ENCODE data around the gene SLC22A14. TPM values are rescaled to one million over a fixed set of nuclear protein-coding genes. Genes with fewer than 3 reads are reported as not detected.
A peak's percentile ranks its signal among the peaks of the same experiment; 100 is the strongest.

The SLC22A14 gene
- polyA plus RNA-seq, 4 donors: 0.21 to 0.99 (median 0.64) TPM

GRCh38 chr3:38335263-38335662 is 53.2 kb downstream of the SLC22A14 start:
- no peak for DNase-seq (ENCODE audit: low read depth in 4 of 4, low spot score in 2 of 4)

GRCh38 chr3:38337703-38338102 is 55.6 kb downstream of the SLC22A14 start:
- no peak for DNase-seq (ENCODE audit: low read depth in 4 of 4, low spot score in 2 of 4)

GRCh38 chr3:38343797-38344594 is 61.9 kb downstream of the SLC22A14 start:
- DNase-seq (ENCODE audit: low read depth in 4 of 4, low spot score in 2 of 4): no peak

GRCh38 chr3:38345879-38346586 is 63.9 kb downstream of the SLC22A14 start:
- peak in 1 of 4 donors; percentile 19 for DNase-seq (ENCODE audit: low read depth in 4 of 4, low spot score in 2 of 4)

- peak; percentile 59 to 69 (median 60) for DNase-seq (ENCODE audit: low read depth in 4 of 4, low spot score in 2 of 4)
Measured at GRCh38 chr3:38346587-38347410, 64.7 kb downstream of the SLC22A14 start, which contains the start of gene XYLB. Gene XYLB (plus strand): TSS chr3:38346785. CDS start chr3:38346869, 84 bp downstream.

- no peak for DNase-seq (ENCODE audit: low read depth in 4 of 4, low spot score in 2 of 4)
Measured at GRCh38 chr3:38347421-38348200, 65.5 kb downstream of the SLC22A14 start.

- DNase-seq (ENCODE audit: low read depth in 4 of 4, low spot score in 2 of 4): no peak
Measured at GRCh38 chr3:38348903-38349302, 66.8 kb downstream of the SLC22A14 start.

GRCh38 chr3:38349684-38350359 is 67.7 kb downstream of the SLC22A14 start:
- DNase-seq (ENCODE audit: low read depth in 4 of 4, low spot score in 2 of 4): no peak

GRCh38 chr3:38353151-38353550 is 71.1 kb downstream of the SLC22A14 start:
- no peak for DNase-seq (ENCODE audit: low read depth in 4 of 4, low spot score in 2 of 4)

GRCh38 chr3:38354588-38355330 is 72.7 kb downstream of the SLC22A14 start:
- DNase-seq (ENCODE audit: low read depth in 4 of 4, low spot score in 2 of 4): no peak

- DNase-seq (ENCODE audit: low read depth in 4 of 4, low spot score in 2 of 4): no peak
Measured at GRCh38 chr3:38359038-38359437, 76.9 kb downstream of the SLC22A14 start.

- DNase-seq (ENCODE audit: low read depth in 4 of 4, low spot score in 2 of 4): no peak
Measured at GRCh38 chr3:38360345-38360744, 78.3 kb downstream of the SLC22A14 start.

- no peak for DNase-seq (ENCODE audit: low read depth in 4 of 4, low spot score in 2 of 4)
Measured at GRCh38 chr3:38361496-38361895, 79.4 kb downstream of the SLC22A14 start.

- no peak for DNase-seq (ENCODE audit: low read depth in 4 of 4, low spot score in 2 of 4)
Measured at GRCh38 chr3:38362825-38363224, 80.7 kb downstream of the SLC22A14 start.

GRCh38 chr3:38364721-38365400 is 82.8 kb downstream of the SLC22A14 start:
- no peak for DNase-seq (ENCODE audit: low read depth in 4 of 4, low spot score in 2 of 4)

GRCh38 chr3:38365469-38366062 is 83.5 kb downstream of the SLC22A14 start:
- no peak for DNase-seq (ENCODE audit: low read depth in 4 of 4, low spot score in 2 of 4)

GRCh38 chr3:38366082-38366481 is 84.0 kb downstream of the SLC22A14 start:
- DNase-seq (ENCODE audit: low read depth in 4 of 4, low spot score in 2 of 4): no peak

GRCh38 chr3:38367779-38368178 is 85.7 kb downstream of the SLC22A14 start:
- no peak for DNase-seq (ENCODE audit: low read depth in 4 of 4, low spot score in 2 of 4)
